PC-3 (cell line): ENCODE results near the gene PSAPL1.

Source experiments
- EZH2 ChIP-seq: fragments of 300-600 bp; sonication (generic); IDR thresholded peaks from one replicate; pipeline ENCODE4 v1.6.1; 2017; ENCODE audit warnings: antibody characterized with exemption, mild to moderate bottlenecking, low read length; ENCODE audit not compliant: unreplicated experiment
- EZH2phosphoT487 ChIP-seq: fragments of 300-600 bp; sonication (generic); IDR thresholded peaks from 2 replicates; pipeline ENCODE4 v1.6.1; 2018; ENCODE audit warnings: mild to moderate bottlenecking, antibody characterized with exemption, low read length, borderline replicate concordance
- TF ChIP-seq, protein P1 (sequence below): fragments of 300-600 bp; sonication (generic); conservative IDR thresholded peaks from 2 replicates; pipeline ENCODE4 v1.5.1; 2017; ENCODE audit warnings: antibody characterized with exemption, low read depth, mild to moderate bottlenecking, low read length

DNA sequence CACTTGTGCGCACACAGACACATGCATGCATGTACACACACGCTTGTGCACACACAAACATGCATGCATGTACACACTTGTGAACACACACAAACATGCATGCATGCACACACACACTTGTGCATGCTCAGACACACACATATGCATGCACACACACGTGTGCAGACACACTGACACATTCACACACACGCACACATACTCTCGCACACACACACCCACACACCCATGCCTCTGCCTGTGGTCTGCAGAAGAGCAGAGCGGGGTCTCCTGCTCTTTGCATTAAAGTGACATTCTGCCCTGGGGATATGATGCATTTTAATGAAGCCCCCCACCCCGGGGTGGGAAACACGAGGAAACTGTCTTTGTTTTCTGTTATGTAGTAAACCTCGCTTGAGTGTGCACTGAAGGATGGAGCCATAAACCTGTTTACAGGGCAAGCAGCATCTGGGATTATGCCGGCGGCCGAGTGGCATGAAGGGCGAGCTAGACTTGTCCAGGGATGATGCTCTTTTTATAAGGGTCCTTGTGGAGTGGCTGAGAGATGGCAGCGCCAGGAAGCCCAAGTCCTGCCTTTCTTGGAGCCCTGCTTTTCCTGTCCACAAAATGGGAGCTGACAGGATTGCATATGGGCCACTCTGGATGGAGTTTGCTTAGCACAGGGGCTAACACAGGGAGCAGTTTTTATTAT is 17.8 kb downstream of the PSAPL1 start:
- TF ChIP-seq, protein P1, sequence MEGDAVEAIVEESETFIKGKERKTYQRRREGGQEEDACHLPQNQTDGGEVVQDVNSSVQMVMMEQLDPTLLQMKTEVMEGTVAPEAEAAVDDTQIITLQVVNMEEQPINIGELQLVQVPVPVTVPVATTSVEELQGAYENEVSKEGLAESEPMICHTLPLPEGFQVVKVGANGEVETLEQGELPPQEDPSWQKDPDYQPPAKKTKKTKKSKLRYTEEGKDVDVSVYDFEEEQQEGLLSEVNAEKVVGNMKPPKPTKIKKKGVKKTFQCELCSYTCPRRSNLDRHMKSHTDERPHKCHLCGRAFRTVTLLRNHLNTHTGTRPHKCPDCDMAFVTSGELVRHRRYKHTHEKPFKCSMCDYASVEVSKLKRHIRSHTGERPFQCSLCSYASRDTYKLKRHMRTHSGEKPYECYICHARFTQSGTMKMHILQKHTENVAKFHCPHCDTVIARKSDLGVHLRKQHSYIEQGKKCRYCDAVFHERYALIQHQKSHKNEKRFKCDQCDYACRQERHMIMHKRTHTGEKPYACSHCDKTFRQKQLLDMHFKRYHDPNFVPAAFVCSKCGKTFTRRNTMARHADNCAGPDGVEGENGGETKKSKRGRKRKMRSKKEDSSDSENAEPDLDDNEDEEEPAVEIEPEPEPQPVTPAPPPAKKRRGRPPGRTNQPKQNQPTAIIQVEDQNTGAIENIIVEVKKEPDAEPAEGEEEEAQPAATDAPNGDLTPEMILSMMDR, result no peak
- TF ChIP-seq EZH2 (no peak), EZH2phosphoT487 (no peak)
